IPS DF 19.7 (cell line): ENCODE data around the gene ZBTB24.

Experiments
- DNase-seq: peaks from one replicate; pipeline ENCODE4 v3.0.0-alpha.2; 2013; ENCODE audit warnings: low read depth, low spot score

ZBTB24 gene

DNA sequence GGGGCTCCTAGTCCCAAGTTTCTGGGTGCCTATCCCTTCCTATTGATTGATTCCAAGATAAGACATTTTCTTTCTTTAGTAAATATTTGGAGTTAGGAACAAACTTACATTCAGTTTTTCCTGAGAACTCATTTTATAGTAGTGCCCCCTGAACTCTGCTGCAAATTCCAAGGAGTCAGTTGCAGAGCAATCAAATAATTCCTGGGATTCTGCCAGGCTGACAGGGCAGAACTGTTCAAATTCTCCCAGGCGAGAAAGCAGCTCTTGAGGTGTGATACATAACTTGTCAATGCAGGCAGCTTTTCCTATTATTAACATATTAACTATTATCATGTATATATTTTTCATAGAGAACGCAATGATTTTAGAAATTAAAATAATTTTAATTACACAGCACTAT lies 15.9 kb upstream of the ZBTB24 start:
- no peak for DNase-seq

DNA sequence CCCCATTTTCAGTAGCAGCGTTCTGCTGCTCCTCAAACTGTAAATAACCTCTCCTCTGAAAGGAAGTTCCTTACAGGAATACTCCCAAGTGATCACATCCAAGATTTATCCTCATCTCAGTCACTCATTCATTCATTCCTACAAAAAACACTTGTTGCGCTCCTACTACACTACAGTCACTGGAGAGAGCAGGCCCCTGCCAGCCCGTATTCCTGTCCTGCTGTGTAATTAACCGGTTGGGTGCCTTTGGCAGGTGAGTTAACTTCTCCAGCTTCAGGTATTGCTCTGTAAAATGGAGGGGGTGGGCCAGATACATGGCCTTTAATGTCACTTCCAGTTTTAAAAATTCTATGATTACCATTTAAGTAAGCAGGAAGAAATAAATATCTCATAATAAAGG lies 15.0 kb upstream of the ZBTB24 start:
- no peak for DNase-seq

- no peak for DNase-seq
Measured at GRCh38 chr6:109496036-109496772, 13.2 kb upstream of the ZBTB24 start.

DNA sequence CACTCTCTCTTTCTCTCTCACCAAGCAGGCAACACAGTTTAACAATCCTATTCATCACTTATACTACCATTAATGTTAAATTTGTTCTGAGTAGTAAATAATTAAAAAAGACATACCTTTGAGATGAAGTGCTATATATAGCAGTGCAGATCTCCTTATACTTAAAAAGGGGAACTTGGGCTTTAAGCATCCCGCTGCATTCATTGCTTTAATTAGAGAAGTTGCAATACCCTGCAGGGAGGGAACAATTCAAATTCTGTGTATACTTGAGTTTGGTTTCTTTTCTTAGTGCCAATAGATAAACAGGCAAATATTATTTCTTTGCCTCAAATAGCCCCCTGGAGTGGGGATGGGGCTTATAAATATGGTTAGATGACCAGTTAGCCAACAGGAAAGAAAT lies 10.8 kb upstream of the ZBTB24 start:
- DNase-seq, result no peak

GRCh38 chr6:109491207-109491938 lies 8.4 kb upstream of the ZBTB24 start:
- no peak for DNase-seq

GRCh38 chr6:109490713-109491112 lies 7.7 kb upstream of the ZBTB24 start:
- DNase-seq, result no peak

- no peak for DNase-seq
Measured at GRCh38 chr6:109488001-109488400, 5.0 kb upstream of the ZBTB24 start.

GRCh38 chr6:109486068-109486467 lies 3.0 kb upstream of the ZBTB24 start:
- no peak for DNase-seq

- no peak for DNase-seq
Measured at GRCh38 chr6:109485266-109485935, 2.4 kb upstream of the ZBTB24 start.

DNA sequence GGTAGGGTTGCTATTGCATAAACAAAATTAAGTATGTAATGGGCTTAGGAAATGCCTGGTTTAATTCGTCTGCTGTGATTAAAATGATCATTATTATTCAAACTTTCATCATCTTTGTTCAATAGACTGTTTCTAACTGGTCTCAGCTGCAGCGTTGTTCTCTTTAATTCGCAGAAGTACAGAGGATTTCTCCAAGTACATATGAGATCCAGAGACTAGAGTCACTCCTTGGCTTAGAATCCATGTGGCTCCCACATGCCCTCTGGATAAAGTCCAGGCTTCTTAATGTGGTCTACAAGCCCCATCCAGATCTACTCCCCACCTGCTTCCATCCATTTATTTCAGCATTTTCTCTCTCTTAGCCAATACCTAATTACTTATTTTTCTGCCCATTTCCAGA lies 1.1 kb upstream of the ZBTB24 start:
- DNase-seq, result no peak

DNA sequence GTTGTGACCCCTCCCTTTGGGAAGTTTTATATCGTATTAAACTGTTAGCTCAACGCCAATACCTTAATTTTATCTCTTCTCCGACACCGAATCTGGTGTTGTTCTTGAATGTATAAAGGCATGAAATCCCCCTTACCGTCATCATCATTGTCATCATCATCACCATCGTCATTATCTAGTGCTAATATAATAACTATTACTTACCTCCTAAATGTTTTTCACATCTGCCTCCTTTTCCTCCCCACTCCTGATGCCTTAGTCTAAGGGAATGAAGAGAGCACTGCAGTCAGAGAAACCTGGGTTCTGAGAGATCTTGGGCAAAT lies 677 bp upstream of the ZBTB24 start:
- DNase-seq, result no peak

DNA sequence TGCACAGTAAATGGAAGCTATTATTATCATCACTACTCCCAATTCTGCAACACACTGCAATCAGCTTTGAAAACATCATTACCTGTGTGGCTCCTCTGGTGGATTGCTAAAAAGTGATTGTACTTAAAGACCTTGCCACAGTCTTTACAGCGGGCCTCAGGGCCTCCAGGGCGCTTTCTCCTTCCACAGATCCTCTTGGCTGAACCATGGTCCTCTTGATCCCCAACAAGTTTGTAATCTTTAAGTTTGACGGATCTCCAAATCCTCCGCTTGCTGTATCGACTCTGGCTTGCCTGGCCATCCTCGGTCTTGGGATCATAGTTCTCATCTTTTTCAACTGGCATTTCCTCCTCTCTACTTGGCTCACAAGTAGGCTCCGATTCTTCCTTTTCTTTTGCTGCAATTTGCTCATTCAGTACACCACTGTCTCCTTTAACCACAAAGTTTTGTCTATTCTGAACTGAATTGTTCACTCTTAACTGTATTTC lies 2.0 kb downstream of the ZBTB24 start:
- no peak for DNase-seq

- no peak for DNase-seq
Measured at GRCh38 chr6:109478841-109479624, 4.0 kb downstream of the ZBTB24 start.

DNA sequence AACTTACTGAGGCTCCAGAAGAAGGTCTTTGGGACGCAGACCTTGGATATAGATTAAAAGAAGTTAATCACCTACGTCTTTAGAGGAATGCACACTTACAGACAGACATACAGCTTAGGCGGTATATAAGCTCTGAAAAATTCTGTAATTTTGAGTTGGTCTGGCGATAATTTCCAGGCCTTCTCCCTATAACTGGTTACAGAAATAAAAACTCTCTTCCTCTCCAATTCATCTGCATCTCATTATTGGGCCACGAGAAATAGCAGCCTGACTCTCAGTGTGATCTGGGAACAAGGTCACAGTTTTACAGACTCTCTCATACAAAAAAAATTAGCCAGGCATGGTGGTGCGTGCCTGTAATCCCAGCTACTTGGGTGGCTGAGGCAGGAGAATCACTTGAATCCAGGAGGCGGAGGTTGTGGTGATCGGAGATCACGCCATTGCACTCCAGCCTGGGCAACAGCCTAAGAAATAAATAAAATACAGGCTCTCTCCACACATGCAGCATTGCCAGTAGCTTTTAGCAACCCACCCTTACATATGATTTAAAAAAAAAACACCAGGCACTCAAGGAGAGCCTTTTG lies 4.7 kb downstream of the ZBTB24 start:
- DNase-seq, result no peak

- DNase-seq, result no peak
Measured at GRCh38 chr6:109477725-109478124, 5.3 kb downstream of the ZBTB24 start.

DNA sequence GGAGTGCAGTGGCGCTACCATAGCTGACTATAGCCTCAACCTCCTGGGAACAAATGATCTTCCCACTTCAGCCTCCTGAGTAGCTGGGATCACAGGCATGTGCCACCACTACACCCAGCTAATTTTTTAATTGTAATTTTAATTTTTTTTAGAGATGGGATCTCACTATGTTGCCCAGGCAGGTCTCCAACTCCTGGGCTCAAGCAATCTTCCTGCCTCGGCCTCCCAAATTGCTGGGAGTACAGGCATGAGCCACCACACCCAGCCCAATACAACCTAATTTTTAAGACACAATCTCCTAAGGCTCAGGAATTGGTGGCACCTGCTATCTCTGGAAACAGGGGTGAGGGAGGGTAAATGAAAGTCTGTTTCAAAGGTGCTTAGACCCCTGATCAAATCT lies 5.8 kb downstream of the ZBTB24 start:
- DNase-seq, result no peak

- no peak for DNase-seq
Measured at GRCh38 chr6:109475625-109476024, 7.4 kb downstream of the ZBTB24 start.

DNA sequence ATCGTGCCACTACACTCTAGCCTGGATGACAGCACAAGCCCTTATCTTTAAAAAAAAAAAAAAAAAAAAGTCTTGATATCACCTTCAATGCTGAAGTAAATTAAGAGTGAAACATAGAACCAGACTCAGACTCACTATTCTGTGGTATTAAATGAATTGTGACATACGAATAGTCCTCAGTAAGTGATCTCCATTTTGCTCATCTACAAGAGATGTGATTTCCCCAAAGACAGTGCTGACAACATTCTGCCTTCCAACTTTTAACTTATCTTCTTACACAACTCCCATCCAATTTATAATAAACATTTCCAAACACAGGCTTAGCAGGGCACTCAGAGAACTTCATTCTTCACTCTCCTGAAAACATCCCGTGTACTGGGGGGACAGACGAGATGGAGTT lies 8.0 kb downstream of the ZBTB24 start:
- DNase-seq, result no peak

DNA sequence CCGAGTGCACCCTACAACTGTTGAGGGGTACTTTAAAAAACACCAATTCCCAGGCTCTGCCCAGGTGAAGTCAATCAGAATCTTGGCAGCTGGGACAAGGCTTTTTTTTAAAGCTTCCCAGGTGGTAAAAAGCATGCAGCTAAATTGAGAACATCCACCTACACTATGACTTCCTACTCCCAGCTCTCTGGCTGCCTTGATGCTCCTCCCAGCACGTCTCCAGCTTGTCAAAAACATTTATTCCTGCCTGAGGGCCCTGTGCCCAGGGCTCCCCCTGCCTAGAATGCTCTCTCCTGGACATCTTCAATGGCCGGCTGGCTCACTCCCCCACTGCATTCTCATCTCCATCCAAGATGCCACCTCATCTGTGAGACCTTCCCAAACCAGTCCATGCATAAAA lies 9.9 kb downstream of the ZBTB24 start:
- no peak for DNase-seq

GRCh38 chr6:109472132-109472995 lies 10.7 kb downstream of the ZBTB24 start:
- DNase-seq, result no peak
